Thyroid gland (tissue), 4 donors: ENCODE data around the gene PKM.

ENCODE experiments used
- POLR2A ChIP-seq, 2 donors: fragments of 450-650 bp; IDR thresholded peaks; one replicate each; pipeline ENCODE4 v1.6.1; 2017; ENCODE audit warnings: antibody characterized with exemption in 2 of 2, mild to moderate bottlenecking in 2 of 2, moderate library complexity in 1 of 2
- TF ChIP-seq, protein P1 (sequence below), 6 experiments: fragments of 200-600 bp in 3 of 6; fragments of 450-650 bp in 3 of 6; sonication (generic) in 3 of 6; IDR thresholded peaks; one replicate each; pipeline ENCODE4 v1.5.1; 2016 to 2019; ENCODE audit warnings: antibody characterized with exemption in 6 of 6, mild to moderate bottlenecking in 2 of 6, inconsistent platforms in 1 of 6, moderate library complexity in 1 of 6

DNA sequence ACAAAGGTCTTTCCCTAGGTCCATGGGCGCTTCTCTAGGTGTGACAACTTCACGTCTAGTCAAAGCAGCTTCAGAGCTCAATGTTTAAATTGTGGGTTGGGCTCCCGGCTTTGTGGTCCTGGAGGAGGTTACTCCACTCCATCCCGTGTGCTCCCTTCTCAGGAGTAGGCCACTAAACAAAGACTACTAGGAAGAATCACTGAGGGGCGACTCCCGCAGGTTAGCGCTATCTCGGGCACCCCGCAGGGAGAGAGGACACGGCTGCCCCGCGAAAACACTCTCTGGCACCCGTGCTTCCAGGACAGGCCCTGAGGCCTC is 40.9 kb upstream of the PKM start:
- TF ChIP-seq, protein P1, sequence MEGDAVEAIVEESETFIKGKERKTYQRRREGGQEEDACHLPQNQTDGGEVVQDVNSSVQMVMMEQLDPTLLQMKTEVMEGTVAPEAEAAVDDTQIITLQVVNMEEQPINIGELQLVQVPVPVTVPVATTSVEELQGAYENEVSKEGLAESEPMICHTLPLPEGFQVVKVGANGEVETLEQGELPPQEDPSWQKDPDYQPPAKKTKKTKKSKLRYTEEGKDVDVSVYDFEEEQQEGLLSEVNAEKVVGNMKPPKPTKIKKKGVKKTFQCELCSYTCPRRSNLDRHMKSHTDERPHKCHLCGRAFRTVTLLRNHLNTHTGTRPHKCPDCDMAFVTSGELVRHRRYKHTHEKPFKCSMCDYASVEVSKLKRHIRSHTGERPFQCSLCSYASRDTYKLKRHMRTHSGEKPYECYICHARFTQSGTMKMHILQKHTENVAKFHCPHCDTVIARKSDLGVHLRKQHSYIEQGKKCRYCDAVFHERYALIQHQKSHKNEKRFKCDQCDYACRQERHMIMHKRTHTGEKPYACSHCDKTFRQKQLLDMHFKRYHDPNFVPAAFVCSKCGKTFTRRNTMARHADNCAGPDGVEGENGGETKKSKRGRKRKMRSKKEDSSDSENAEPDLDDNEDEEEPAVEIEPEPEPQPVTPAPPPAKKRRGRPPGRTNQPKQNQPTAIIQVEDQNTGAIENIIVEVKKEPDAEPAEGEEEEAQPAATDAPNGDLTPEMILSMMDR (IDR thresholded peaks at IDR 0.05): no peak
- no peak for TF ChIP-seq POLR2A (IDR thresholded peaks at IDR 0.05)
